ENCODE measurements around the gene FSCN2.
"Not testable (repeated sequence)": the region's sequence is repeated elsewhere in the genome, so short reads cannot be mapped to it uniquely, and the experiment has no call there.

The FSCN2 gene

DNA sequence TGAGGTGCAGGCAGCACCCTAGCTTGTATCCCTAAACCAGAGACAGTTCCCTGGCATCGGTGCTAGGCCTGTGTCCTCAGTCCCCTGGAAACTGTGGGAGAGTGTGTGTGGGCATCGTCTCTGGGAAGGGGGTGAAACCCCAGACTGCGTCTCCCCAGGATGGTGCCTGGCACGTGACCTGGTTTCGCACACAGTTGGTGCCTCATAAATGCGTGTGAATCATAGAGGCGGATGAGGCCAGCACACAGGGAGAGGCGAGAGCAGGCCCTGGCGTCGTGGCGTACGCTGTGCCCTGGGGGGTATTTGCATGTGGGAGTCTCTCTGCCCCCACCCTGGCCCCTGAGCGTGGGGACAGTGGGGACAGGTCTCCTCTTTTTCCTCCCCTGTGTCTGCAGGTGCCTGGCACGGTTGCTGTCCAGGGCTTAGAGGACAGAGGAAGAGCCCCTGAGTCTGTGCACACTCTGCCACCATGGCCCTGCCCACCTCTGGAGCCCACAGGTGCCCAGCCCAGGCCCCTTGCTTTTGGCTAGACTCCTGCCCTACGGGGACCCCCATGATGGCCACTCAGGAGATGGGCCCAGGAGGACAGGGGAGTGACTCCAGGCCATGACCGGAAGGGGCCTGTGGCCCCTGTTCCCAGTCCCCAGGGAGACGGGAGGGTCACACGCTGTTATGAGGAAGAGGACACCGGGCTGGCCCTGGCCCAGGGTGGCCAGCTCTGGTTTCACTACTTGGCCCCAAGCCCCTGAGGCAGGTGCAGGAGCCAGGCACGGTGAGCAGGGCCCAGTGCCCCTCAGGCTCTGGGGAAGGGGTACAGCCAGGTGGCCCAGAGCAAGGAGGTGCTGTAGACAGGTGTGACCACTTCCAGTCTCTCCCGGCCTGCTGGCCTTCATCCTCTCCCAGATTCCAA is 1.3 kb upstream of the FSCN2 start:
- no peak for DNase-seq

GRCh38 chr17:81528384-81528650 is 140 bp downstream of the FSCN2 start:
- no peak for DNase-seq

GRCh38 chr17:81528651-81529436 is 667 bp downstream of the FSCN2 start:
- DNase-seq = no peak

DNA sequence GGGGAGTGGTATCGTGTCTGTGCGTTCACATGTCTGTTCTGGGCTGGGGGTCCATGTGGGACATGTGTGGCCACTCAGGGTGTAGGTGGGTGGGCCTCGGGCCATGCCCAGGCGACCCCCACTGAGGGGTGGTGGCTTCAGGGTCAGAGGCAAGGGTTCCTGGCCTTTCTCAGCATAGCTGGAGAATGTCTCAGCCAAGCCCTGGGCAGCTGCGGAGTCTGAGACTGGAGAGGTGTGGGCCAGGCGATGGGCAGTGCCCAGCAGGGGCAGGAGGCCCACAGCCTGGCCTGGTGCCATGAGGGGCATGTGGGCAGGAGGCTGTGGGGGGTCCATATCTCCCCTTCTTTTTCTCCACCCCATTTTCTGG is 1.2 kb downstream of the FSCN2 start:
- DNase-seq = no peak

DNA sequence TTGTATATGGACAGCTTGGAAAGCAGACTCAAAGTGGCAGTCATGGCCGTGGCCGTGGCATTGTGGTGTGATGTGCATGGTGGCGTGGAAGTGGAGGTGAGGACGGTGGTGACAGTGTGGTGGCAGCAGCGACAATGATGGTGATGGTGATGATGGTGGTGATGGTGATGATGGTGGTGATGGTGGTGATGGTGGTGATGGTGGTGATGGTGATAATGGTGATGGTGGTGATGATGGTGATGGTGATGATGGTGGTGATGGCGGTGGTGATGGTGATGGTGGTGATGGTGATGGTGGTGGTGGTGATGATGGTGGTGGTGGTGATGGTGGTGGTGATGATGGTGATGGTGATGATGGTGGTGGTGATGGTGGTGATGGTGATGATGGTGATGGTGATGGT is 2.8 kb downstream of the FSCN2 start:
- not testable (repeated sequence) for DNase-seq

DNA sequence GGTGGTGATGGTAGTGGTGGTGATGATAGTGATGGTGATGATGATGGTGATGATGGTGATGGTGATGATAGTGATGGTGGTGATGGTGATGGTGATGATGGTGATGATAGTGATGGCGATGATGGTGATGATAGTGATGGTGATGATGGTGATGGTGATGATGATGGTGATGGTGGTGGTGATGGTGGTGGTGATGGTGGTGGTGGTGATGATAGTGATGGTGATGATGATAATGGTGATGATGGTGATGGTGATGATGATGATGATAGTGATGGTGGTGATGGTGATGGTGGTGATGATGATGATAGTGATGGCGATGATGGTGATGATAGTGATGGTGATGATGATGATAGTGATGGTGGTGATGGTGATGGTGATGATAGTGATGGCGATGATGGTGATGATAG is 3.8 kb downstream of the FSCN2 start:
- DNase-seq = not testable (repeated sequence)

DNA sequence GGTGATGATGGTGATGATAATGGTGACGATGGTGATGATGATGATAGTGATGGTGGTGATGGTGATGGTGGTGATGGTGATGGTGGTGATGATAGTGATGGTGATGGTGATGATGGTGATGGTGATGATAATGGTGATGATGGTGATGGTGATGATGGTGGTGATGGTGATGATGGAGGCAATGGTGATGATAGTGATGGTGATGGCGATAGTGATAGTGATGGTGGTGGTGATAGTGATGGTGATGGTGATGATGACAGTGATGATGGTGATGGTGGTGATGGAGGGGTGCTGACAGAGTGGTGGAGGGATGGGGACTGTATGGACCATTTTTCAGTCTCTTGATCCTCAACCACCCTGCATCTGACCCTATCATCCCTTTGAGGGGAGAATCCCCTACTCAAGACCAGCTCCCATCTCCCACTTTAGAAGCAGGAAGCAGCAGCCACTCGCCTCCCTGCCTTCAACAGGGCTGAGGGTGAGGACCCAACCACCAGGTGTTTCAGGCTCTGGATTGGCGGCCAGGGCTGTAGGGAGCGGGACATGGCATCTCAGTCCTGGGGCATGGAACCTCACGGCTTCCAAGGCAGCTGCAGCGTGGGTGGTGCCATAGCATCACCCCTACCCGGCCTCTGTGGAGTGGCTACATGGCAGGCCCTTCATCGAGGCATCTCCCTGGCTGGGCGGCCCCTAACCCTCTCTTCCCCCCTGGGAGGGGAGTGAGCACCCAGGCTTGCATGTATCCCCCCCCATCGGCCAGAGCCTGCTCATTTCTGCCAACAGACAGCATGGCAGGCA is 4.5 kb downstream of the FSCN2 start:
- no peak for DNase-seq

GRCh38 chr17:81533339-81534141 is 5.4 kb downstream of the FSCN2 start:
- no peak for DNase-seq

GRCh38 chr17:81534157-81535006 is 6.2 kb downstream of the FSCN2 start:
- no peak for DNase-seq

DNA sequence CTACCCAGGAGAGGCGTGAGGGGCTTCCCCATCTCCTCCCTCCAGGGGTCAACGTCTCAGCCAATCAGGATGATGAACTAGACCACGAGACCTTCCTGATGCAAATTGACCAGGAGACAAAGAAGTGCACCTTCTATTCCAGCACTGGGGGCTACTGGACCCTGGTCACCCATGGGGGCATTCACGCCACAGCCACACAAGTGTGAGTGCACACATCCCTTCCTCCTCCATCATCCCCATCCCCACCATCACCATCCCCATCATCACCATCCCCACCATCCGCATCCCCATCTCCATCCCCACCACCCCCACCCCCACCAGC is 6.8 kb downstream of the FSCN2 start:
- DNase-seq = no peak

- no peak for DNase-seq
These were observed 7.5 kb downstream of the FSCN2 start for GRCh38 chr17:81535480-81536298.

- DNase-seq = no peak
These were observed 8.4 kb downstream of the FSCN2 start for GRCh38 chr17:81536299-81537290.

- DNase-seq = no peak
These were observed 9.2 kb downstream of the FSCN2 start for GRCh38 chr17:81537343-81537855.

DNA sequence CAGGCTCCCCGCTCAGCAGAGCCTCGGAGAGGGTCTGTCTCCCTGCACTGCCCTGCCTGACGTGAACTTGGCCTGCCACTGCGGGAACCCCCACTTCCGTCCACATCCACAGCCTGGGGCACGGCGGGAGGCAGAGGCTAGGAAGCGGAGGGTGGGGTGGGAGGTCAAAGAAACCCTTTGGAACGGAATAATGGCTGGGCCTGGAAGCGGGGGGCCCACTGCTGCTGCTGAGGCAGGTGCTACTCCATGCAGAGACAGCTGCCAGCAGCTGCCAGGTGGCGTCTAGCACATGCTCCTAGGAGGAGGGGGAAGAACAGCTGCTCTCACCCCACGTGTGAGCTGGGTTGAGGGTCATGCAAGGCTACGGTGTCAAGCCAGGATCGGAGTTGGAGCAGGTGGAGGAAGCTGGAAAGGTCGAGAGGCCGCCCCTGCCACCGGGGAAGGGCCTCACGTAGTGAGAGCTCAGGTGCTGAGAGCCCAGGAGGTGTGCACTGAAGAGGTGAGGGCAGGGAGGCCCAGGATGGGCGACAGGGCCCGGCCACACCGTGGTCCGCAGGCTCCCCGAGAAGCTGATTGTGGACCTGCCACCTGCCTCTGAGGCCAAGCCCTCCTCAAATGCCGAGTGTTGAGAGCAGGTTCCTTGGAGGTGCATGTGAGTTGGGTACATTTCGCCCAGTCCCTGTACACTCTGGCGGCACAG is 9.8 kb downstream of the FSCN2 start:
- DNase-seq = no peak

- DNase-seq = no peak
These were observed 10.7 kb downstream of the FSCN2 start for GRCh38 chr17:81538651-81539570.

DNA sequence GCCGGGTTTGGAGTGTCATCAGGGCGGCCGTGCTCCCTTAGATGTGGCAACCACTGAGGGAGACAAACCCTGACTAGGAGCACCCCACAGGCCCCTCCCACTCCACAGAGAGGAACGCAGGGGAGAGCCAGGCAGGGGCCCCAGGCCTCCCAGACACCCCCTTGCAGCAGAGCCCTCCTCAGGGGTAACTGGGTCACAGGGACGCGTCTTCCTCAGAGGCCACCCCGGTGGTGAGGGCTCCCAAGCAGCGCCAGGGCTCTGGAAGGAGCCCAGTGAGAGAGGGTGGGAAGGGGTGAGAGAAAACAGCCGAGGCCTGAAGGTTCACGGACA is 11.4 kb downstream of the FSCN2 start:
- no peak for DNase-seq

DNA sequence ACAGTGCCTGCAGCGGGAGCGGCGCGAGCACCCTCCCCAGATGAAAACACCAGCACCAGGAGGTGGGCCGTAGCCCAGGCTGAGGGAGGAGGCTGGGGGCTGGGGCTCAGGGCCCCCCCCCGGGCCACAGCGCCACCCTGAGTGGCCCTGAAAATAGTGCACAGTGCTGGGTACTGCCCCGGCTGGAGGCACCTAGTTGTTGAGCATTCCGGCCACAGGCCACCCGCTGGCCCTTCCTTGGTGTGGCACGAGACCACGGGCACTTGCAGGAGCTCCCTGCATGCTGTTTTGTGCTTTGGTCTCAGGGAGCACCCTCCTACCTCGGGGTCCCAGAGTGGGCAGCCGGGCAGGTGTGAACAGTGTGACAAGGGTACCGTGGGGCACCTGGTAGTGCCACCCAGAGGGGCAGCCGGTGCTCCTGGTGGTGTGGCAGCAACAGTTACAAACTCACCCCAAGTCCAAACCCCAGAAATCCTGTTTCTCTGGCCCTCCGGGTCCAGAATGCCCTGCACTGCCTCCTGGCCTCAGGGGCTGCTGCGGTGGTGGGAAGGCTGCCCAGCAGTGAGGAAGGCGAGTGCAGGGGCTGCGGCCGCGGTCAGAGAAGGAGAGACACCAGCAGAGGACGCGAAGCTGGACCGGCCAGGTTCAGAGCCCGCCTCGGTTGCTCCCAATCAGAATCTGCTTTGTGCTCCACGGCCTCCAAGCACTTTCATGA is 11.9 kb downstream of the FSCN2 start:
- no peak for DNase-seq
